Aorta (tissue), 5 donors: ENCODE data around the gene WDR64. TPM values are rescaled to one million over a fixed set of nuclear protein-coding genes. Genes with fewer than 3 reads are reported as not detected.
"Not testable (repeated sequence)": the region's sequence is repeated elsewhere in the genome, so short reads cannot be mapped to it uniquely, and the experiment has no call there.

Source experiments
- ATAC-seq: fragments of 200-7000 bp; cut with Tn5 transposase; one replicate; pipeline ENCODE4 v1.9.1; 2022; ENCODE audit warnings: moderate library complexity; ENCODE audit not compliant: low FRiP score
- DNase-seq, 2 donors: peaks; one replicate each; pipeline ENCODE4 v3.0.0-alpha.2; 2020
- H3K27ac ChIP-seq, 2 donors: one replicate each; pipeline ENCODE4 v1.5.1; 2013; ENCODE audit warnings: low read length in 2 of 2, mild to moderate bottlenecking in 2 of 2, moderate library complexity in 2 of 2, control low read depth in 1 of 2, inconsistent platforms in 1 of 2, low read depth in 1 of 2
- H3K27me3 ChIP-seq, 2 donors: one replicate each; pipeline ENCODE4 v1.6.1; 2013; ENCODE audit warnings: control low read depth in 1 of 2, low read length in 1 of 2, mild to moderate bottlenecking in 1 of 2, moderate library complexity in 1 of 2; ENCODE audit not compliant: insufficient read depth in 2 of 2, control insufficient read depth in 1 of 2
- H3K36me3 ChIP-seq, 2 donors: one replicate each; pipeline ENCODE4 v1.6.1; 2013; ENCODE audit warnings: control low read depth in 1 of 2, low read length in 1 of 2, mild to moderate bottlenecking in 1 of 2; ENCODE audit not compliant: insufficient read depth in 2 of 2, control insufficient read depth in 1 of 2
- H3K4me1 ChIP-seq, 2 donors: one replicate each; pipeline ENCODE4 v1.6.1; 2013; ENCODE audit warnings: low read length in 2 of 2, control low read depth in 1 of 2, mild to moderate bottlenecking in 1 of 2, moderate library complexity in 1 of 2; ENCODE audit not compliant: insufficient read depth in 2 of 2, control insufficient read depth in 1 of 2
- H3K4me3 ChIP-seq, 2 donors: one replicate each; pipeline ENCODE4 v1.5.1; 2013; ENCODE audit warnings: low read length in 2 of 2, control low read depth in 1 of 2, mild to moderate bottlenecking in 1 of 2
- H3K9me3 ChIP-seq: one replicate; pipeline ENCODE4 v1.6.1; 2013; ENCODE audit warnings: mild to moderate bottlenecking, low read length; ENCODE audit not compliant: control insufficient read depth
- WGBS, 2 donors: extraction: QIAGEN DNeasy Blood & Tissue Kit; methylation state at CpG; one replicate each; pipeline ENCODE4 v1.1.7; 2013; 5-methylcytosine and 5-hydroxymethylcytosine counted together
- intact Hi-C, 2 donors: fragments of 100-400 bp; cut with DNase I; formaldehyde crosslinking; loops; one replicate each; pipeline versions ENCODE4 v1.14.2 to v1.15.0; 2022
- polyA plus RNA-seq, 2 donors: library from polyadenylated mRNA; stranded (reverse); fragments of 200-250 nt; gene quantifications; one replicate each; pipeline ENCODE4 v1.2.3, GENCODE V29; 2013
- total RNA-seq, 2 donors: library from RNA; stranded (reverse); fragmentation: NEBNext Ultra II Directional; extraction: Animal tissue kit (Norgen Biotek cat#: 25700); gene quantifications; one replicate each; pipeline ENCODE4 v1.2.1, GENCODE V29; 2021
- donor health status: healthy with polysubstance abuse.
- donor health status: Bipolar disorder and iron deficiency.
- donor health status: DM: no; HTN: no; CAD: no.
- donor health status: DM: no; HTN: no; CAD: no.
- donor health status: DM: yes; HTN: yes; CAD: no.

WDR64 gene
- total and polyA plus RNA-seq, 4 donors, result not detected

DNA sequence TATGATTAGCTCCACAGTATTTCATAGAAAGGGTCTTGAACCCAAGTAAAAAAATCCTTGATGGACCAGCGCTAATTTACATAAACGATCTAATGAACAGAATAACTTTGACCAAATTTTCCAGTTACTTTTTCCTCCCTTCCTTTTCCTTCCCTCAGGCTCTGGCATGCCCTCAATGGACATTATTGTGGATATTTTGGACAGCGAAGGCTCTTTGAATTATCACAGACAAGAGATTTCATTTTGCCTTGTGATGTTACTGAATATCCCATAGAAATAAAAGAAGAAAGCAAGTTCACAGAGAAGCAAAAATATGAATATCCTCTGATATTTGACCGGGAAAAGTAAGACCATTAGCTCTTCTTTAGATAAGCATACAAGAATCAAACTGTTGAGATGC, 135.6 kb downstream of the WDR64 start:
- H3K4me1 ChIP-seq, result peaks cover 0 to 2% of the 10 kb centered on the region in 2 donors
- no peaks in the 10 kb centered on the region for H3K36me3 ChIP-seq
- no peak for DNase-seq
- no peaks in the 10 kb centered on the region for H3K9me3 ChIP-seq
- no peaks in the 10 kb centered on the region for H3K27me3 ChIP-seq
- H3K4me3 ChIP-seq, result no peak overlapping the region
- H3K27ac ChIP-seq, result no peak overlapping the region
- intact Hi-C loops, result no loop called here
- 89 to 96% methylated on average over 4 of the region's 4 CpGs for WGBS, 2 donors
- ATAC-seq, result no peak

- Histone ChIP-seq H3K27ac (no peak overlapping the region), H3K4me3 (no peak overlapping the region), H3K9me3 (no peaks in the 10 kb centered on the region), H3K4me1 (peaks cover 0 to 2% of the 10 kb centered on the region in 2 donors), H3K27me3 (no peaks in the 10 kb centered on the region), H3K36me3 (no peaks in the 10 kb centered on the region)
- intact Hi-C loops, result no loop called here
- 94 to 95% methylated on average over 2 of the region's 2 CpGs for WGBS, 2 donors
- DNase-seq (no peak), ATAC-seq (no peak)
These were observed 137.0 kb downstream of the WDR64 start for GRCh38 chr1:241789061-241789460.

DNA sequence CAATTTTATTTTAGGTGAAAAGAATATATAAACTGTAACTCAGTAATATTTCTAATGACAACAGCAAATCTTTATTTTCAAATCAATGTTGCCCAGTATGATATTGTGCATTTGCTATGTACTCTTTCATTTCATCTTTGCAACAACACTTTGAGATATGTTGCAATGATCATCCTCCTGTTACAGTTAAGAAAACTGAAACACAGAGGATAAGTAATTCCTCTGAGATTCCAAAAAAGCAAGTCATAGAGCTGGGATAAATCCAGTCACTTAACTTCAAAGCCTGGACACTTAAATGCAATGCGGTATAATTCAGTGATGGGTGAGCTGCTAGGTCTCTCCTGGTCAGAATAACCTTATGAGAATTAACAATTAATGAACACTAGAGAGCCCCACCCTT, 147.3 kb downstream of the WDR64 start:
- Histone ChIP-seq H3K9me3 (no peaks in the 10 kb centered on the region), H3K27me3 (no peaks in the 10 kb centered on the region), H3K4me3 (no peak overlapping the region), H3K4me1 (no peaks in the 10 kb centered on the region), H3K27ac (no peak overlapping the region), H3K36me3 (no peaks in the 10 kb centered on the region)
- intact Hi-C loops, result no loop called here
- ATAC-seq, result no peak
- no peak for DNase-seq
- 82 to 95% methylated on average over 1 of the region's 1 CpG for whole genome bisulfite sequencing, 2 donors

GRCh38 chr1:241800640-241801039, 148.6 kb downstream of the WDR64 start:
- H3K4me3 ChIP-seq, result no peak overlapping the region
- no peak overlapping the region for H3K27ac ChIP-seq
- intact Hi-C loops, result no loop called here
- H3K4me1 ChIP-seq, result no peaks in the 10 kb centered on the region
- no peak for ATAC-seq
- H3K36me3 ChIP-seq, result no peaks in the 10 kb centered on the region
- WGBS, 2 donors, result 82 to 85% methylated on average over 3 of the region's 3 CpGs
- no peaks in the 10 kb centered on the region for H3K9me3 ChIP-seq
- H3K27me3 ChIP-seq, result no peaks in the 10 kb centered on the region
- no peak for DNase-seq

DNA sequence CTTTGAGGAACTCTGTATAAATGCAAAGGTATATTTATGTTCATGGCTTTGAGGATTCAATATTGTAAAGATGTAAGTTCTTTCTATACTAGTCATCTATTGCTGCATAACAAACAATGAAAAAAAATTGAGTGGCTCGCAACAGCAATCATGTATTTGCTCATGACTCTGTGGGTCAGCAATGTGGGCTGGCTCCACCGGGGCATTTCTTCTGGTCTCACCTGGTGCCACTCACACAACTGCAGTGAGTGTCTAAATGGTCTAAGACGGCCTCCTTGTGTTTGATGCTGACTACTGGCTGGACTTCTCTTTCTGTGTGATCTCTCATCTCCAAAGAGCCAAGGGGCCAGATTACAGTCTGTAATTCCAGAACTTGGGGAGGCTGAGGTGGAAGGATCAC, 150.8 kb downstream of the WDR64 start:
- no peaks in the 10 kb centered on the region for H3K9me3 ChIP-seq
- H3K27ac ChIP-seq, result no peak overlapping the region
- no peak for ATAC-seq
- H3K4me1 ChIP-seq, result no peaks in the 10 kb centered on the region
- H3K27me3 ChIP-seq, result no peaks in the 10 kb centered on the region
- 91 to 92% methylated on average over 3 of the region's 3 CpGs for WGBS, 2 donors
- no peak for DNase-seq
- intact Hi-C loops, result no loop called here
- no peaks in the 10 kb centered on the region for H3K36me3 ChIP-seq
- H3K4me3 ChIP-seq, result no peak overlapping the region

- H3K27me3 ChIP-seq, H3K36me3 ChIP-seq, intact Hi-C loops, H3K4me1 ChIP-seq, H3K9me3 ChIP-seq, H3K27ac ChIP-seq, ATAC-seq, H3K4me3 ChIP-seq, DNase-seq: not testable (repeated sequence)
- 91% methylated on average over 4 of the region's 4 CpGs for WGBS, 2 donors
These were observed 152.6 kb downstream of the WDR64 start for GRCh38 chr1:241804706-241805105.

DNA sequence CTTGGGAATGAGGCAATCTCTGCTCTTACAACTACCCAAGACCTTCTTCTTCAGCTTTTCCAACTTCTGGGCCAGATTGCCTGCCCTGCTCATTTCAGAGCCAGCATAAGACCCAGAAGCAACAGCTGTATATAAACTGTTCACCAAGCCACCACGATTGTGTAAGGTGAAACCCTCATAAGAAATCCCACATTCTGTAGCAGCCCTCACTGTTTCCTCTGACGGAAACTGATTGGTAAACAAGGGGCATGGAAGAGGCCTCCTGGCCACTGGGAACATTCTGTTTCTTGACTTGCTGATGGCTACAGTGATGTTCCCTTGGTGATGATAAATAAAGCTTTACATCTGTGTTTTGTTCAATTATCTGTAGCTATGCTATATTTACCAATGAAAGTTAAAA, 156.2 kb downstream of the WDR64 start:
- H3K36me3 ChIP-seq, result no peaks in the 10 kb centered on the region
- peaks cover 0 to 2% of the 10 kb centered on the region in 2 donors for H3K27me3 ChIP-seq
- no peak overlapping the region for H3K27ac ChIP-seq
- H3K4me1 ChIP-seq, result no peaks in the 10 kb centered on the region
- no peaks in the 10 kb centered on the region for H3K9me3 ChIP-seq
- H3K4me3 ChIP-seq, result no peak overlapping the region
- DNase-seq, result no peak
- ATAC-seq, result no peak
- intact Hi-C loops, result no loop called here
- 69 to 80% methylated on average over 2 of the region's 2 CpGs for WGBS, 2 donors

GRCh38 chr1:241810769-241811405, 158.8 kb downstream of the WDR64 start:
- Histone ChIP-seq H3K4me3 (no peak overlapping the region), H3K27ac (no peak overlapping the region), H3K27me3 (peaks cover 0 to 2% of the 10 kb centered on the region in 2 donors), H3K9me3 (no peaks in the 10 kb centered on the region), H3K36me3 (no peaks in the 10 kb centered on the region), H3K4me1 (no peaks in the 10 kb centered on the region)
- intact Hi-C loops, result no loop called here
- ATAC-seq (no peak), DNase-seq (no peak)
- WGBS, 2 donors, result 93 to 95% methylated on average over 8 of the region's 8 CpGs

- Histone ChIP-seq H3K27me3 (no peaks in the 10 kb centered on the region), H3K9me3 (no peaks in the 10 kb centered on the region), H3K4me1 (no peaks in the 10 kb centered on the region), H3K4me3 (no peak overlapping the region), H3K27ac (no peak overlapping the region), H3K36me3 (no peaks in the 10 kb centered on the region)
- intact Hi-C loops, result no loop called here
- DNase-seq (no peak), ATAC-seq (no peak)
- WGBS, 2 donors, result 84 to 91% methylated on average over 8 of the region's 8 CpGs
These were observed 161.8 kb downstream of the WDR64 start for GRCh38 chr1:241813768-241814320.
